GM20000 (cell line): ENCODE results near the gene ITPR2.

ENCODE experiments used
- DNase-seq: peaks from one replicate; pipeline ENCODE4 v3.0.0; 2012; ENCODE audit warnings: low spot score
- CTCF ChIP-seq: IDR thresholded peaks from 2 replicates; pipeline ENCODE4 v1.5.1; 2012; ENCODE audit warnings: mild to moderate bottlenecking, control low read depth; ENCODE audit errors: extremely low read depth, missing control alignments

Gene ITPR2

DNA sequence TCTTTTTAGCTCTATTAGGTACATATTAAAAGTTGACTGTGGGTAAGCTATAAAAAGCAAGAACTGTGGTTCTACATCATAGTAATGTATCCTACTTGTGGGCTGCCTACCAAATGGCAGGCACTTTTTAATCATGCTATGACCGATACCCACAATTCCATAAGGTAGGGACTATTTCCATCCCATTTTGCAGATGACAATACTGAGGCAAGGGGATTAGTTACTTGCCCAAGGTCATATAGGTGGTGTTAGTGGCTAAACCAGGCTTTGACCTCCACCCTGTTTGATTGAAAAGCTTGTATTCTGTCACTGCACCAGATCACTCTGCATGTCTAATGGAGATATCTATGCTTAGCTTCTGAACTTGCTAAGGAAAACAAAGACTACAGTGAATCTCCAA lies 485.7 kb downstream of the ITPR2 start:
- DNase-seq = no peak
- no peak for TF ChIP-seq CTCF

DNA sequence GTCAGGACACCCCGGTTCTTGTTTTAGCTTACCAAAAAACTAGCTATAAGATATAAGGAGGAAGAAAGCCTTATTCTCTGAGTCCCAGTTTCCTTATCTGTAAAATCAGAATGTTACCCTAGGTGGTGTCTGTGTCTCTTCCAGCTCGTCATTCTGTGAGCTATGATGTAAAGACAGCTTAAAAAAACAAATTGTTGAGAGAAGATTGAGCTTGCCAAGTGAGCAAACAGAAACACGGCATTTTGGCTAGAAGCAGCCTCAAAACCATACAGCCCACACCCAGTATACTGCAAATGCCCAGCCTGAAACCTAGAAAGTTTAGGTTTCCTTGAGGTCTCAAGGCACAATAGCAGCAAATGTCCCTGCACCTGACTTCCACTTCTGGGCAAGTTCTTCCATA lies 486.3 kb downstream of the ITPR2 start:
- TF ChIP-seq CTCF = no peak
- no peak for DNase-seq

DNA sequence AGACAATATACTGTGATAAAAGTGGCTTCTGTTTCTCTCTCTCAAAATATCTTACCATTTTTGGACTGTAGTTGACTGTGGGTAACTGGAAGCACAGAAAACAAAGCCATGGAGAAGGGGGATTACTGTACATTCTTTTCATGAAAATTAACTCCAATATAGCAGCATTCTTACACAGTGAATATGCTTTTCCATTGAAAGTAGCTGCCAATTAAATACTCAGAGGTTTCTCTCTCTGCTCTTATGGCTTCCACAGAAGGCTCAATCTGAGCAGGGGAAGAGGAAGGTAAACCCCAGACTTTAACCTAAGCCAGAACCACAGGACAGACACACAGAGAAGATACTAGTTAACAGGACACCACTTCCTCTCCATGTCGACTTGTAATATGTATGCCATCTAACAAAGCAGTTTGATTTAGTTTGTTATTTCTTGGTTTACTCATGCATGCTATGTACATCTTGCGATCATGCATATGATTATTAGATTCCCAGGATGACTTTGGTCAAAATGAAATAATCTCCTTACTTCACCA lies 487.5 kb downstream of the ITPR2 start:
- TF ChIP-seq CTCF = no peak

GRCh38 chr12:26341491-26341890 lies 491.5 kb downstream of the ITPR2 start:
- no peak for DNase-seq
- TF ChIP-seq CTCF = no peak

More for the DNA sequence above, 487.5 kb downstream of the ITPR2 start:
- no peak for DNase-seq

DNA sequence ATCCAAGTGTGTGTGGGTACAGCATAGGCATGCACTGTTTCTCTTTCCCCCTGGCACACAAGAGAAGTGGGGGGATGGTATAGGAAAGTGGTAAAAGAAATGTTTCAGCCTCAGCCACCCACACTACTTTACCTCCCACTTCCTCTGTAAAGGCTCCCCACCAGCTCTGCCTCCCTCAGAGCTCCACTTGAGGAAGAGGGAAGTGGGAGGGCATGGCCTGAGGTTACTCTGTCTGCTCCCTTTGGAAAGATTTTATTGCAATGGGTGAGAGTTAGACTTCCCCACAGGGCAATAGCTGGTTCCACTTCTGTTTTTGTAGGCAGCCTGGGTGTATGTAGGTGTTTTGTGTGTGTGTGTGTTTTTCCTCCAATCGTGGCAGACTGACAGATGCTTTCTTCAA lies 492.3 kb downstream of the ITPR2 start:
- DNase-seq = no peak
- TF ChIP-seq CTCF = no peak

GRCh38 chr12:26339976-26340375 lies 493.0 kb downstream of the ITPR2 start:
- TF ChIP-seq CTCF = no peak
- DNase-seq = no peak

DNA sequence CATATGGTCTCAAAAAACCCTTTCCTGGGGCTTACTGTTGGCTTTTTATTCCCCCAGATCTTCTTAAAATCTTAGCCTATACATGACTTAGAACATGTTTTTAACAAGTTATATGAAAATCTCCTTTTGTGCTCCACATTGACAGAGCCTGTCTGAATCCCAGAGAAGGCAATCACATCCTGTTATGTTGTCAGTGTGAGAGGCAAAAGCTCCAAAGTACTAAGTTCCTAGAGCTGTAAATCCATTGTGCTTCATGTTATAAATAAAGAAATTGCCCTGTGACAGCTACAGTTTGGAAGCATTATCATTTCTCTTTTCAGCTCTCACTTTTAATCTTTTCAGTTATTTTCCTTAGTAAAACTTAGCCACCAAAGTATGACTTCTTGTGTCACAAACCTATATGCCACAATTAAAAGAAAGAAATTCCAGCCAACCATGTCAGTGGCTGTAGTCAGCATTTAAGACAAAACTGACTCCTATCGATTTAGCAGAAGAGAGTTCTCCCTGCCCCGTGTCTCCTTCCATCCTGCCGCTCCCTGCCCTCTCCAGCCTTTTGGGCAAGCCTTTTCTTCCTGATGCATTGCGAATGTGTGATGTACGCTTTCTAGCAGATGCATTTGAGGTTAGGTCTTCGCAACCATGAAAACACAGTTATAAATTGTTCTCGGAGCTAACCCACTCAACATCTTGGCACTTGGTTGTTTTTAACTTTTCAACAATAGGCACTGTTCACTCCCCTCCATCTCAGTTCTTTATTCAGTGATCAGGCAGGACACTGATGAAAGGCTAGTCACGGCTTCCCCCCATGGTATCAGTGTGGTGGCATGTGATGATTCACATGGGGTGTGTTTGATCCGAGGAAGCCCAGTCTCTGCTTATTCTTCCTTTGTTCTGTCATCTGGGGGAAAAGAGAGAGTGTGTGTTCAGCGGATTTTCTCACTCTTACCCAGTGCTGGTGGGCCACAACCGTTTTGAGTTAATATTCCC lies 494.1 kb downstream of the ITPR2 start:
- no peak for TF ChIP-seq CTCF
- DNase-seq = no peak
